Measurements from ENCODE around the gene PYDC1.
A peak's percentile ranks its signal among the peaks of the same experiment; 100 is the strongest.
"Not testable (repeated sequence)": the region's sequence is repeated elsewhere in the genome, so short reads cannot be mapped to it uniquely, and the experiment has no call there.

The PYDC1 gene

DNA sequence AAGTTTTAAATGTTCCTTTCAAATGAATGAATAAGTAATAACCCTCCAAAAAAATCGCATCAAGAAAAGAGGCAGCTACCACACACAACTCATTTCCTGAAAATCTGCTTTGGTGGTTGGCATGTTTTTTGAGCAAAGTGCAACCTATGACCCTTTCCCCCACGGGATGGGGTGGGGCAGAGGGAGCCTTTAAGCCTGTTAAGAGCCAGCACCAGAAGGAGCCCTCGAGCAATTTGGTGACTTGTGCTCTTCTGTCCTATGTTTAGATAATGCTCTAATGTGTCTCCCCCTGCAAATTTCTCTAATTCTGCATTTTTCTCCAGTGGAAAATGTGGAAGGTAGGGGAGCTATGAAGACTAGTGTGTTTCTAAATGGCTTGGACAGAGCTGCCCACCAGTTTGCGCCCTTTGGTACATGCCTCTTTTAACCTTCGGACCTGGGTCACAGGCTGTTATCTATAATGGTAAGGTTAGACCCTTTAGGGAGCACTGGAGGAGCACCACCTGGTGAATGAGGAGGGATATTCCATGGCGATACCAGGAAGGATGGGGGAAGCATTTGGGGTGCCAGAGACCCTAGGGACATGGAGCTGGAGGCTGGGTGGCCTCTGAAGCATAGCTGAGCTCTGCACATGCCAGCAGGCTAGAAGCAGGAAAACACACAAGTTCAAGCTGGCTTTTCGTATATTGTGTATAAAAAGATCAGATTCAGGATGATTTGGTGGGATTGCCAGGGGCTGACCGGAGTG lies 15.9 kb downstream of the PYDC1 start:
- Histone ChIP-seq H3F3A (ENCODE audit: insufficient read depth, low read length) (peaks cover 15% of the 10 kb centered on the region; the same call in 1 of the 2 replicates), H3K9ac (ENCODE audit: low read length) (0 out of 2 replicates have a peak overlapping the region, but pooled peaks have one; percentile 54)

DNA sequence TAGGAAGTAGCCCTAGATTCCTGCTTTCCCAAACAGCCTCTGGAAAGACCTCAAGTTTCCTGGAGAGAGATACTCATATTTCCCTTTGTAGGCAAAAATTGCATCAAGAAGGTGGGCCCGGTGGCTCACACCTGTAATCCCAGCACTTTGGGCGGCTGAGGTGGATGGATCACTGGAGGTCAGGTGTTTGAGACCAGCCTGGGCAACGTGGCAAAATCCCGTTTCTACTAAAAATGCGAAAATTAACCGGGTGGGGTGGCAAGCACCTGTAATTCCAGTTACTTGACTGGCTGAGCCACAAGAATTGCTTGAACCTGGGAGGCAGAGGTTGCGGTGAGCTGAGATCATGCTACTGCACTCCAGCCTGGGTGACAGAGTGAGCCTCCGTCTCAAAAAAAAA lies 16.8 kb downstream of the PYDC1 start:
- H3K27me3 ChIP-seq (replicated peaks; ENCODE audit: insufficient read depth, low read length); H3K79me2 ChIP-seq (ENCODE audit: low read length); H3K27ac ChIP-seq (ENCODE audit: low read length); DNase-seq; H3K4me2 ChIP-seq (ENCODE audit: low read depth, low read length); H3K36me3 ChIP-seq (replicated peaks; ENCODE audit: insufficient read depth, low read length); H3K4me3 ChIP-seq (ENCODE audit: low read length); H2AFZ ChIP-seq (ENCODE audit: low read length); H3K9me2 ChIP-seq (replicated peaks; ENCODE audit: insufficient read depth, low read length); H4K20me1 ChIP-seq (ENCODE audit: insufficient read depth, low read length); H3K9ac ChIP-seq (ENCODE audit: low read length); H3K9me3 ChIP-seq (replicated peaks; ENCODE audit: insufficient read depth, low read length): not testable (repeated sequence)
- H3F3A ChIP-seq (ENCODE audit: insufficient read depth, low read length), result peaks cover 15% of the 10 kb centered on the region; the same call in 1 of the 2 replicates
- H3K4me1 ChIP-seq (ENCODE audit: low read length), result peaks cover 10% of the 10 kb centered on the region; the same call in 1 of the 2 replicates

More for the DNA sequence above, 15.9 kb downstream of the PYDC1 start:
- H3K9me2 ChIP-seq (replicated peaks; ENCODE audit: insufficient read depth, low read length), result no peaks in the 10 kb centered on the region
- peaks cover 10% of the 10 kb centered on the region; the same call in 1 of the 2 replicates for H3K4me1 ChIP-seq (ENCODE audit: low read length)
- no peaks in the 10 kb centered on the region for H3K27me3 ChIP-seq (replicated peaks; ENCODE audit: insufficient read depth, low read length)
- H4K20me1 ChIP-seq (ENCODE audit: insufficient read depth, low read length), result no peaks in the 10 kb centered on the region
- no peak overlapping the region for H3K27ac ChIP-seq (ENCODE audit: low read length)
- no peak overlapping the region for H2AFZ ChIP-seq (ENCODE audit: low read length)
- H3K4me2 ChIP-seq (ENCODE audit: low read depth, low read length), result peak overlapping the region; percentile 81
- DNase-seq, result no peak
- 0 out of 2 replicates have a peak overlapping the region, but pooled peaks have one; percentile 80 for H3K4me3 ChIP-seq (ENCODE audit: low read length)
- H3K79me2 ChIP-seq (ENCODE audit: low read length), result no peaks in the 10 kb centered on the region
- no peaks in the 10 kb centered on the region for H3K9me3 ChIP-seq (replicated peaks; ENCODE audit: insufficient read depth, low read length)
- TF ChIP-seq EZH2phosphoT487 (IDR thresholded peaks at IDR 0.05; ENCODE audit: low read length), result no peak
- TF ChIP-seq EZH2 (optimal IDR thresholded peaks at IDR 0.05; ENCODE audit: low read depth, low read length), result no peak
- TF ChIP-seq, protein P1, sequence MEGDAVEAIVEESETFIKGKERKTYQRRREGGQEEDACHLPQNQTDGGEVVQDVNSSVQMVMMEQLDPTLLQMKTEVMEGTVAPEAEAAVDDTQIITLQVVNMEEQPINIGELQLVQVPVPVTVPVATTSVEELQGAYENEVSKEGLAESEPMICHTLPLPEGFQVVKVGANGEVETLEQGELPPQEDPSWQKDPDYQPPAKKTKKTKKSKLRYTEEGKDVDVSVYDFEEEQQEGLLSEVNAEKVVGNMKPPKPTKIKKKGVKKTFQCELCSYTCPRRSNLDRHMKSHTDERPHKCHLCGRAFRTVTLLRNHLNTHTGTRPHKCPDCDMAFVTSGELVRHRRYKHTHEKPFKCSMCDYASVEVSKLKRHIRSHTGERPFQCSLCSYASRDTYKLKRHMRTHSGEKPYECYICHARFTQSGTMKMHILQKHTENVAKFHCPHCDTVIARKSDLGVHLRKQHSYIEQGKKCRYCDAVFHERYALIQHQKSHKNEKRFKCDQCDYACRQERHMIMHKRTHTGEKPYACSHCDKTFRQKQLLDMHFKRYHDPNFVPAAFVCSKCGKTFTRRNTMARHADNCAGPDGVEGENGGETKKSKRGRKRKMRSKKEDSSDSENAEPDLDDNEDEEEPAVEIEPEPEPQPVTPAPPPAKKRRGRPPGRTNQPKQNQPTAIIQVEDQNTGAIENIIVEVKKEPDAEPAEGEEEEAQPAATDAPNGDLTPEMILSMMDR (IDR thresholded peaks at IDR 0.05; ENCODE audit: low read length), result no peak
- no peaks in the 10 kb centered on the region for H3K36me3 ChIP-seq (replicated peaks; ENCODE audit: insufficient read depth, low read length)

DNA sequence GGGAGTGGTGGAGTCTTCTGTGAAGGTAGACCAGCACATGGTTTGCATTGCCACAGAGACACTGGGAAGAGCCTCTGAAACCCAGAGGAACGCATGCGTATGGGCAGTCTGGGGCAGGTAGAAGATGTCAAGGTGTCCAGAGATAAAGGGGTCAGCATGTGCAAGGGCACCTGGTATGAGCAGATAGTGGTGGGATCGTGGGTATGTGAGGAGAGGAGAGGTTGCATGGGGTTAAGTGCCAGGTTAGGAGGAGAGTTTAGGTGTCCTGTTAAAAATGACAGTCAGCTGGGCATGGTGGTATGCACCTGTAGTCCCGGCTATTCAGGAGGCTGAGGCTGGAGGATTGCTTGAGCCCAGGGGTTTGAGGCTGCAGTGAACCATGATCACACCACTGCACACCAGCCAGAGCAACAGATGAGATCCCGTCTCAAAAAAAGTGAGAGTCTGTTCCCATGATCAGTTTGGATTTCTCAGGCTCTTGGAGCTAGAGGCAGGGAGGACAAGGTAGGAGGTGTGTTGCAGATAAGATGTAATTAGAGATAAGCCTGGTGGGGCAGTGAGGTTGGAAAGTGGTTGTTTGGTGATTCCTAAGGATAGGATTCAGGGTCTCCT lies 17.4 kb downstream of the PYDC1 start:
- no peak overlapping the region for H3K4me2 ChIP-seq (ENCODE audit: low read depth, low read length)
- no peak overlapping the region for H3K27ac ChIP-seq (ENCODE audit: low read length)
- no peak for DNase-seq
- H3K36me3 ChIP-seq (replicated peaks; ENCODE audit: insufficient read depth, low read length), result no peaks in the 10 kb centered on the region
- no peaks in the 10 kb centered on the region for H3K27me3 ChIP-seq (replicated peaks; ENCODE audit: insufficient read depth, low read length)
- peaks cover 10% of the 10 kb centered on the region; the same call in 1 of the 2 replicates for H3K4me1 ChIP-seq (ENCODE audit: low read length)
- no peak overlapping the region for H3K4me3 ChIP-seq (ENCODE audit: low read length)
- no peak overlapping the region for H3K9ac ChIP-seq (ENCODE audit: low read length)
- H3F3A ChIP-seq (ENCODE audit: insufficient read depth, low read length), result peaks cover 15% of the 10 kb centered on the region; the same call in 1 of the 2 replicates
- no peaks in the 10 kb centered on the region for H3K9me3 ChIP-seq (replicated peaks; ENCODE audit: insufficient read depth, low read length)
- no peaks in the 10 kb centered on the region for H4K20me1 ChIP-seq (ENCODE audit: insufficient read depth, low read length)
- no peaks in the 10 kb centered on the region for H3K9me2 ChIP-seq (replicated peaks; ENCODE audit: insufficient read depth, low read length)
- no peaks in the 10 kb centered on the region for H3K79me2 ChIP-seq (ENCODE audit: low read length)
- no peak overlapping the region for H2AFZ ChIP-seq (ENCODE audit: low read length)
- TF ChIP-seq EZH2phosphoT487 (IDR thresholded peaks at IDR 0.05; ENCODE audit: low read length) (no peak), EZH2 (optimal IDR thresholded peaks at IDR 0.05; ENCODE audit: low read depth, low read length) (no peak)
- TF ChIP-seq, protein P1 (IDR thresholded peaks at IDR 0.05; ENCODE audit: low read length), result no peak
